Lower leg skin (tissue), 4 donors: Measurements from ENCODE around the gene MYL6B. TPM values are rescaled to one million over a fixed set of nuclear protein-coding genes. Genes with fewer than 3 reads are reported as not detected.

Experiments used
- DNase-seq, 2 donors: peaks; one replicate each; pipeline ENCODE4 v3.0.0-alpha.2; 2019; ENCODE audit warnings: low spot score in 2 of 2
- H3K4me3 ChIP-seq: fragments of 200-600 bp; sonication (generic); 2 replicates; pipeline ENCODE4 v1.5.1; 2017; ENCODE audit warnings: mild to moderate bottlenecking, low read depth; ENCODE audit not compliant: poor library complexity, severe bottlenecking
- POLR2A ChIP-seq, 2 donors: fragments of 450-650 bp; IDR thresholded peaks; one replicate each; pipeline ENCODE4 v1.6.1; 2016 to 2017; ENCODE audit warnings: antibody characterized with exemption in 2 of 2, mild to moderate bottlenecking in 1 of 2, moderate library complexity in 1 of 2
- WGBS, 2 donors: methylation state at CpG; one replicate each; pipeline ENCODE4 v1.1.5; 2018; 5-methylcytosine and 5-hydroxymethylcytosine counted together
- intact Hi-C: fragments of 100-400 bp; cut with DNase I; formaldehyde crosslinking; loops from one replicate; pipeline ENCODE4 v1.15.0; 2023; ENCODE audit warnings: low total_unique reads
- total RNA-seq, 4 donors: library from RNA; depleted of rRNA; stranded (reverse); fragments of >200 nt; gene quantifications; one replicate each; pipeline ENCODE4 v1.1.0, GENCODE V29; 2016
- TF ChIP-seq, protein P1 (sequence below), 3 donors: fragments of 450-650 bp; IDR thresholded peaks; one replicate each; pipeline ENCODE4 v1.5.1; 2016; ENCODE audit warnings: antibody characterized with exemption in 3 of 3, mild to moderate bottlenecking in 3 of 3, moderate library complexity in 2 of 3

The MYL6B gene
- total RNA-seq, 4 donors from 2014 or later = 9.0 to 40.1 (median 22.5) TPM

DNA sequence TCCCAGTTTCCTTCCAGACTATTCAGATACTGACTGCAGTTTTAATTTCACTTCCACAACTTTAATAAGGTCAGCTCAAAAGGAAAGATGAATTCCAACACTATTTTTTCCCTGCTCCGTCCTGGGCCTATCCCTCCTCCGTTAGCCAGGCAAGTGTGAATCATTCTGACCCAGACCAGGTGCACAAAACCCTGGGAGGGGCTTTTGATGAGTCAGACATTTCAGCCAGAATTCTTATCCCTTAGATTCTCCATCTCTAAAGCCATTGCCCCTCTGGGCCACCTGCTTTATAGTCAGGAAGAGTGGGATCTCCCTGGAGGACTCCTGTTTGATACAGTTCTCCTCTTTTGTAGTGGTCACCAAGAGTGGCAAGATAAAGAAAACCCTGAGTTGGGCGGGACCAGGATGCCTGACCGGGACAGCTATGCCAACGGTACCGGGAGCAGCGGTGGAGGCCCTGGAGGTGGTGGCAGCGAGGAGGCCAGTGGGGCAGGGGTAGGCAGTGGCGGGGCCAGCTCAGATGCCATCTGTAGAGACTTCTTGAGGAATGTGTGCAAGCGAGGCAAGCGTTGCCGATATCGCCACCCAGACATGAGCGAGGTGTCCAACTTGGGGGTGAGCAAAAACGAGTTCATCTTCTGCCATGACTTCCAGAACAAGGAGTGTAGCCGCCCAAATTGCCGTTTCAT lies 32.1 kb upstream of the MYL6B start:
- no peak for DNase-seq
- intact Hi-C loops = no loop called here
- TF ChIP-seq, protein P1, sequence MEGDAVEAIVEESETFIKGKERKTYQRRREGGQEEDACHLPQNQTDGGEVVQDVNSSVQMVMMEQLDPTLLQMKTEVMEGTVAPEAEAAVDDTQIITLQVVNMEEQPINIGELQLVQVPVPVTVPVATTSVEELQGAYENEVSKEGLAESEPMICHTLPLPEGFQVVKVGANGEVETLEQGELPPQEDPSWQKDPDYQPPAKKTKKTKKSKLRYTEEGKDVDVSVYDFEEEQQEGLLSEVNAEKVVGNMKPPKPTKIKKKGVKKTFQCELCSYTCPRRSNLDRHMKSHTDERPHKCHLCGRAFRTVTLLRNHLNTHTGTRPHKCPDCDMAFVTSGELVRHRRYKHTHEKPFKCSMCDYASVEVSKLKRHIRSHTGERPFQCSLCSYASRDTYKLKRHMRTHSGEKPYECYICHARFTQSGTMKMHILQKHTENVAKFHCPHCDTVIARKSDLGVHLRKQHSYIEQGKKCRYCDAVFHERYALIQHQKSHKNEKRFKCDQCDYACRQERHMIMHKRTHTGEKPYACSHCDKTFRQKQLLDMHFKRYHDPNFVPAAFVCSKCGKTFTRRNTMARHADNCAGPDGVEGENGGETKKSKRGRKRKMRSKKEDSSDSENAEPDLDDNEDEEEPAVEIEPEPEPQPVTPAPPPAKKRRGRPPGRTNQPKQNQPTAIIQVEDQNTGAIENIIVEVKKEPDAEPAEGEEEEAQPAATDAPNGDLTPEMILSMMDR (IDR thresholded peaks at IDR 0.05) = no peak
- no peak for TF ChIP-seq POLR2A (IDR thresholded peaks at IDR 0.05)
- no peak overlapping the region for H3K4me3 ChIP-seq
- WGBS, 2 donors = 90% methylated on average over 17 of the region's 17 CpGs

DNA sequence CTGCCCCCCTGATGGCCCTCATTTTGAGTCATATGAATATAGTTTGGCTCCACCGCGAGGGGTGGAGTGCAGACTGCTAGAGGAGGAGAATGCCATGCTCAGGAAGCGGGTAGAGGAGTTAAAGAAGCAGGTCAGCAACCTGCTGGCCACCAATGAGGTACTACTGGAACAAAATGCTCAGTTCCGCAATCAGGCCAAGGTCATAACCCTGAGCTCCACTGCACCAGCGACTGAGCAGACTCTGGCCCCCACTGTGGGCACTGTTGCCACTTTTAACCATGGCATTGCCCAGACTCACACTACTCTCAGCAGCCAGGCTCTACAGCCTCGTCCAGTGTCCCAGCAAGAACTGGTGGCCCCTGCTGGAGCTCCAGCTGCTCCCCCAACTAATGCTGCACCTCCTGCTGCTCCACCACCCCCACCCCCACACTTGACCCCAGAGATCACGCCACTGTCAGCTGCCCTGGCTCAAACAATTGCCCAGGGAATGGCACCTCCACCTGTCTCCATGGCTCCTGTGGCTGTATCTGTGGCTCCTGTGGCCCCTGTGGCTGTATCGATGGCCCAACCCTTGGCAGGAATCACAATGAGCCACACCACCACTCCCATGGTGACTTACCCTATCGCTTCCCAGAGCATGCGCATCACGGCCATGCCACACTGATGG lies 31.1 kb upstream of the MYL6B start:
- intact Hi-C loops = no loop called here
- TF ChIP-seq, protein P1 (IDR thresholded peaks at IDR 0.05) = no peak
- TF ChIP-seq POLR2A (IDR thresholded peaks at IDR 0.05) = no peak
- WGBS, 2 donors = 87 to 92% methylated on average over 11 of the region's 11 CpGs
- H3K4me3 ChIP-seq = no peak overlapping the region
- no peak for DNase-seq

- TF ChIP-seq, protein P1 (IDR thresholded peaks at IDR 0.05) = no peak
- no peak for DNase-seq
- H3K4me3 ChIP-seq = no peak overlapping the region
- intact Hi-C loops = no loop called here
- WGBS, 2 donors = 82 to 88% methylated on average over 2 of the region's 2 CpGs
Observed at GRCh38 chr12:56122637-56123036, 29.8 kb upstream of the MYL6B start.

- no peak overlapping the region for H3K4me3 ChIP-seq
- 89% methylated on average over 4 of the region's 4 CpGs for WGBS, 2 donors
- TF ChIP-seq POLR2A (IDR thresholded peaks at IDR 0.05) = no peak
- TF ChIP-seq, protein P1 (IDR thresholded peaks at IDR 0.05) = no peak
- intact Hi-C loops = no loop called here
- DNase-seq = no peak
Observed at GRCh38 chr12:56124133-56124532, 28.3 kb upstream of the MYL6B start.

DNA sequence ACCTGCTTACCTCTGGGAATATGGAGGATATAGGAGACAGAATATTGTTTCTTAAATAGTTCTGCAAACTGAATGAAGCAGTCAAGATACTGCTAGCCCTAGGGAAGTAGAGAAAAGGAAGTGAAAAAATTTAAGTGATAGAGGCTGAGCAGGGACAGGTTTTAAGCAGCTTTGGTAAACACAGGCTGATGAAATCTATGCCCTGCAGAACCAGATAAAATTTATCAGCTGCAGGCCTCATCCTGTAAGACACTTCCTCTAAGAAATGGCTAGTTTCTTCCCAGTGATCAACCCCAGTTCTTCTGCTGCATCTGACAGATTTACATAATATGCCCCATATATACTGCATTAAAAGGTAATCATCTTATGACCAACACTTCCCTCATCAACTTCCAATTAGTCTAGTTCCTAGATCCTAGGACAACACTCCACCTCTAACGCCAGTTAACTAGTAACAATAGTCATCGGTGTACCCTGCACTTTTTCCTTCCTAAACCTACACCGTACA lies 25.6 kb upstream of the MYL6B start:
- intact Hi-C loops = loop anchor here (5.0 kb wide), 1 partner anchor 61 kb away; the partner anchor contains the start of gene SMARCC2
- H3K4me3 ChIP-seq = no peak overlapping the region
- TF ChIP-seq POLR2A (IDR thresholded peaks at IDR 0.05) = no peak
- TF ChIP-seq, protein P1 (IDR thresholded peaks at IDR 0.05) = no peak
- no peak for DNase-seq
- WGBS, 2 donors = 52 to 54% methylated on average over 3 of the region's 3 CpGs
